Endothelial cell of umbilical vein (primary cell): ENCODE data around the gene TADA1.
A peak's percentile ranks its signal among the peaks of the same experiment; 100 is the strongest.

Source experiments
- EZH2 ChIP-seq: IDR thresholded peaks from 2 replicates; pipeline ENCODE4 v1.6.1; 2012; ENCODE audit warnings: borderline replicate concordance, low read depth, mild to moderate bottlenecking, moderate library complexity, low read length, inconsistent platforms; ENCODE audit not compliant: severe bottlenecking
- FOS ChIP-seq: IDR thresholded peaks from 2 replicates; pipeline ENCODE4 v1.6.1; 2011; ENCODE audit warnings: mild to moderate bottlenecking, low read length, moderate library complexity, borderline replicate concordance; ENCODE audit not compliant: insufficient read depth
- JUN ChIP-seq: IDR thresholded peaks from 2 replicates; pipeline ENCODE4 v1.6.1; 2011; ENCODE audit warnings: borderline replicate concordance, low read depth; ENCODE audit not compliant: insufficient read length, insufficient read depth
- MYC ChIP-seq: IDR thresholded peaks from one replicate; pipeline ENCODE4 v1.6.1; 2011; ENCODE audit warnings: mild to moderate bottlenecking, low read depth, low read length
- POLR2A ChIP-seq: IDR thresholded peaks from 2 replicates; pipeline ENCODE4 v1.6.1; 2012; ENCODE audit warnings: low read depth, mild to moderate bottlenecking, control low read depth, low read length
- POLR2AphosphoS5 ChIP-seq: IDR thresholded peaks from 2 replicates; pipeline ENCODE4 v1.6.1; 2012; ENCODE audit warnings: low read depth, mild to moderate bottlenecking, control low read depth, low read length, moderate library complexity; ENCODE audit not compliant: insufficient read depth
- TF ChIP-seq, protein P1 (sequence below), 2 donors: IDR thresholded peaks; 1 replicate in 1 of 2; 2 replicates in 1 of 2; pipeline ENCODE4 v1.5.1; 2011; ENCODE audit warnings: low read length in 2 of 2, mild to moderate bottlenecking in 2 of 2, moderate library complexity in 2 of 2, control low read depth in 1 of 2, inconsistent platforms in 1 of 2, low read depth in 1 of 2; ENCODE audit not compliant: insufficient read depth in 1 of 2; ENCODE audit errors: extremely low read depth in 1 of 2
- TF ChIP-seq, protein P2 (sequence below): IDR thresholded peaks from 2 replicates; pipeline ENCODE4 v1.6.1; 2011; ENCODE audit not compliant: insufficient read depth, insufficient read length

- TF ChIP-seq, protein P1, sequence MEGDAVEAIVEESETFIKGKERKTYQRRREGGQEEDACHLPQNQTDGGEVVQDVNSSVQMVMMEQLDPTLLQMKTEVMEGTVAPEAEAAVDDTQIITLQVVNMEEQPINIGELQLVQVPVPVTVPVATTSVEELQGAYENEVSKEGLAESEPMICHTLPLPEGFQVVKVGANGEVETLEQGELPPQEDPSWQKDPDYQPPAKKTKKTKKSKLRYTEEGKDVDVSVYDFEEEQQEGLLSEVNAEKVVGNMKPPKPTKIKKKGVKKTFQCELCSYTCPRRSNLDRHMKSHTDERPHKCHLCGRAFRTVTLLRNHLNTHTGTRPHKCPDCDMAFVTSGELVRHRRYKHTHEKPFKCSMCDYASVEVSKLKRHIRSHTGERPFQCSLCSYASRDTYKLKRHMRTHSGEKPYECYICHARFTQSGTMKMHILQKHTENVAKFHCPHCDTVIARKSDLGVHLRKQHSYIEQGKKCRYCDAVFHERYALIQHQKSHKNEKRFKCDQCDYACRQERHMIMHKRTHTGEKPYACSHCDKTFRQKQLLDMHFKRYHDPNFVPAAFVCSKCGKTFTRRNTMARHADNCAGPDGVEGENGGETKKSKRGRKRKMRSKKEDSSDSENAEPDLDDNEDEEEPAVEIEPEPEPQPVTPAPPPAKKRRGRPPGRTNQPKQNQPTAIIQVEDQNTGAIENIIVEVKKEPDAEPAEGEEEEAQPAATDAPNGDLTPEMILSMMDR (IDR thresholded peaks at IDR 0.05; ENCODE audit: extremely low read depth in 1 of 2, insufficient read depth in 1 of 2, low read depth in 1 of 2, low read length in 2 of 2) = no peak
- TF ChIP-seq EZH2 (no peak), POLR2AphosphoS5 (peak; percentile 77), POLR2A (peak; percentile 81), MYC (peak; percentile 92), JUN (no peak), FOS (no peak)
- TF ChIP-seq, protein P2, sequence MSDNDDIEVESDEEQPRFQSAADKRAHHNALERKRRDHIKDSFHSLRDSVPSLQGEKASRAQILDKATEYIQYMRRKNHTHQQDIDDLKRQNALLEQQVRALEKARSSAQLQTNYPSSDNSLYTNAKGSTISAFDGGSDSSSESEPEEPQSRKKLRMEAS = peak; percentile 77
These were observed 37.1 kb downstream of the TADA1 start, which contains the start of gene POGK for GRCh38 chr1:166838766-166839599.
